NB4 (cell line): ENCODE measurements around the gene SHF.

Experiments used
- CTCF ChIP-seq: IDR thresholded peaks from one replicate; pipeline ENCODE4 v1.5.1; 2012; ENCODE audit warnings: low read depth, low read length
- MYC ChIP-seq: IDR thresholded peaks from 2 replicates; pipeline ENCODE4 v1.6.1; 2011; ENCODE audit warnings: low read depth, low read length
- POLR2A ChIP-seq: IDR thresholded peaks from 2 replicates; pipeline ENCODE4 v1.6.1; 2011; ENCODE audit warnings: mild to moderate bottlenecking; ENCODE audit not compliant: insufficient read length; ENCODE audit errors: extremely low read depth
- TF ChIP-seq, protein P1 (sequence below): IDR thresholded peaks from 2 replicates; pipeline ENCODE4 v1.6.1; 2011; ENCODE audit warnings: low read depth, low read length

- TF ChIP-seq POLR2A (no peak), CTCF (no peak), MYC (no peak)
- TF ChIP-seq, protein P1, sequence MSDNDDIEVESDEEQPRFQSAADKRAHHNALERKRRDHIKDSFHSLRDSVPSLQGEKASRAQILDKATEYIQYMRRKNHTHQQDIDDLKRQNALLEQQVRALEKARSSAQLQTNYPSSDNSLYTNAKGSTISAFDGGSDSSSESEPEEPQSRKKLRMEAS = no peak
Observed at GRCh38 chr15:45212493-45212892, 24.7 kb upstream of the SHF start.
